Testis (tissue), 2 donors: ENCODE measurements around the gene GSTT4.

Experiments used
- POLR2A ChIP-seq: fragments of 450-650 bp; IDR thresholded peaks from one replicate; pipeline ENCODE4 v1.6.1; 2017; ENCODE audit warnings: antibody characterized with exemption, mild to moderate bottlenecking, moderate library complexity
- TF ChIP-seq, protein P1 (sequence below), 3 experiments: fragments of 450-650 bp in 2 of 3; fragments of 200-600 bp in 1 of 3; sonication (generic) in 1 of 3; IDR thresholded peaks; one replicate each; pipeline ENCODE4 v1.5.1; 2016 to 2019; ENCODE audit warnings: antibody characterized with exemption in 3 of 3, mild to moderate bottlenecking in 2 of 3, moderate library complexity in 1 of 3

DNA sequence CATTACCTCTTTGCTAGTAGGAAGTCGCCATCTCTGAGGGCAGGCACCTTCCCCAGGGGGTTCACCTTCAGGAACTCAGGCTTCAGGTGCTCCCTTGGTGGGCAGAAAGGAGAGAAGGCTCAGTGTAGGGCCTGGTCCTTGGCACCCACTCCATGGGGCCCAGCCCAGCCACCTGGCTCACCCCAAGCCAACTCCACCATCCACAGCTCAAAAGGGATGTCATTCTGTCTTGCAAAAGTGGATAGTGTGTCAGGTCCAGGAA, 2.7 kb upstream of the GSTT4 start:
- TF ChIP-seq, protein P1, sequence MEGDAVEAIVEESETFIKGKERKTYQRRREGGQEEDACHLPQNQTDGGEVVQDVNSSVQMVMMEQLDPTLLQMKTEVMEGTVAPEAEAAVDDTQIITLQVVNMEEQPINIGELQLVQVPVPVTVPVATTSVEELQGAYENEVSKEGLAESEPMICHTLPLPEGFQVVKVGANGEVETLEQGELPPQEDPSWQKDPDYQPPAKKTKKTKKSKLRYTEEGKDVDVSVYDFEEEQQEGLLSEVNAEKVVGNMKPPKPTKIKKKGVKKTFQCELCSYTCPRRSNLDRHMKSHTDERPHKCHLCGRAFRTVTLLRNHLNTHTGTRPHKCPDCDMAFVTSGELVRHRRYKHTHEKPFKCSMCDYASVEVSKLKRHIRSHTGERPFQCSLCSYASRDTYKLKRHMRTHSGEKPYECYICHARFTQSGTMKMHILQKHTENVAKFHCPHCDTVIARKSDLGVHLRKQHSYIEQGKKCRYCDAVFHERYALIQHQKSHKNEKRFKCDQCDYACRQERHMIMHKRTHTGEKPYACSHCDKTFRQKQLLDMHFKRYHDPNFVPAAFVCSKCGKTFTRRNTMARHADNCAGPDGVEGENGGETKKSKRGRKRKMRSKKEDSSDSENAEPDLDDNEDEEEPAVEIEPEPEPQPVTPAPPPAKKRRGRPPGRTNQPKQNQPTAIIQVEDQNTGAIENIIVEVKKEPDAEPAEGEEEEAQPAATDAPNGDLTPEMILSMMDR (IDR thresholded peaks at IDR 0.05), result no peak
- no peak for TF ChIP-seq POLR2A
